SK-N-DZ (cell line): ENCODE measurements around the gene SEMA4D.

ENCODE experiments used
- DNase-seq: peaks from one replicate; pipeline ENCODE4 v3.0.0-alpha.2; 2015; ENCODE audit warnings: low spot score

The SEMA4D gene

GRCh38 chr9:89370593-89370992, 127.3 kb downstream of the SEMA4D start:
- no peak for DNase-seq

DNA sequence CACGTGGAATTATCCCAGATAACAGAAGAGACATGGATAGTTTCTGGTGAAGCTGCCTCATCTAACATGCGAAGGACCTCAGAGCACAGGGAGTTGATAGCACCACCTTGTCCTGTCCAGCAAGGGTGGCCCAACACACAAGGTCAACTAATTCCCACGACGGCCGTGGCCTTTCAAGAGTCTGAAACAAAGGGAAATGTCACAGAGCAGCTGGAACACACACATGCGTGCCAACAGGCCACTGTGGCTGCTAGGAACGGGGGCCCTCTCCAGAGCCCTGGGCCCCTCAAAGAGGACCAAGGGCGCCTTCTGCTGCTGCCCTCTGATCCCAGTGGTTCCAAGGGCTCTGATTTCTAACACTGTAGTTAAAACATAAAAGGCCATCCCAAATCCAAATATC, 128.9 kb downstream of the SEMA4D start:
- no peak for DNase-seq

GRCh38 chr9:89368550-89368949, 129.4 kb downstream of the SEMA4D start:
- no peak for DNase-seq

- no peak for DNase-seq
These were observed 130.0 kb downstream of the SEMA4D start for GRCh38 chr9:89367726-89368437.

DNA sequence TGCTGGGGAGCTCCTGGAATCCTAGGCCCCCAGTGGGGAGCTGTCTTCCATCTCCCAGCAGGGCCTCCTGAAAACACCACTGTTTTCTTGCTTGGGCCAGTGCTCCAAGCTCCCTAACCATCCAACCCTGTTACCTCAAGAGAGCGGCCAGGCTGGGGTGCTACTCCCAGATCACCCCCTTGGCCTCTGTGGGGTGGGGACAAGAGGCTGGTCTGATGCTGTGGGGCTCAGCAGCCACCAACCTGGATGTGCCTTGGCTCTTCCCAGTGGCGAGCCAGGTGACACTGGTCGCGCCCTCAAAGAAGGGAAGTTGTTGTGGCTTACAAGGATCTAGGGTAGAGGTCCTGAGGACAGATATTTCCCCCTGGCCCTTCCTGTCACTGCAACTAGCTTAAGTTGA, 130.6 kb downstream of the SEMA4D start:
- DNase-seq = no peak

- no peak for DNase-seq
These were observed 131.2 kb downstream of the SEMA4D start for GRCh38 chr9:89366711-89367110.

DNA sequence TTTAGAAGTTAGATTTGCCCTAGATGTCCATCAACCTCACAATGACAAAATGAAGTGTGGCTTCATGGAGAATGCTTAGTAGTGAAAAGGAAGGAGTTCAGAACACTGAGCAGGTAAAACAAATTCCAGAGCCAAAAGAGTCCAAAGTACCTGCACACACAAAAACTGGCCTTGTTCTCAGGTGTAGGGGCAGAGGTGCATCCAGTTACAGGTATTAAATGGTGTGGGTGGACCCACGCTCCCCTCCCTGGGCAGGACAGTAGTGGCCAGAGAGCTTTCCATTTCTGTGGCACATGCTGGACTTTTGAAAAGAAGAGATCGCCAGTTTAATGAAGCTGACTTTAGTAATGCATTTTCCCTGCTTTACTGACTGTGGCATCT, 132.4 kb downstream of the SEMA4D start:
- DNase-seq = no peak

- no peak for DNase-seq
These were observed 133.0 kb downstream of the SEMA4D start for GRCh38 chr9:89364666-89365531.

DNA sequence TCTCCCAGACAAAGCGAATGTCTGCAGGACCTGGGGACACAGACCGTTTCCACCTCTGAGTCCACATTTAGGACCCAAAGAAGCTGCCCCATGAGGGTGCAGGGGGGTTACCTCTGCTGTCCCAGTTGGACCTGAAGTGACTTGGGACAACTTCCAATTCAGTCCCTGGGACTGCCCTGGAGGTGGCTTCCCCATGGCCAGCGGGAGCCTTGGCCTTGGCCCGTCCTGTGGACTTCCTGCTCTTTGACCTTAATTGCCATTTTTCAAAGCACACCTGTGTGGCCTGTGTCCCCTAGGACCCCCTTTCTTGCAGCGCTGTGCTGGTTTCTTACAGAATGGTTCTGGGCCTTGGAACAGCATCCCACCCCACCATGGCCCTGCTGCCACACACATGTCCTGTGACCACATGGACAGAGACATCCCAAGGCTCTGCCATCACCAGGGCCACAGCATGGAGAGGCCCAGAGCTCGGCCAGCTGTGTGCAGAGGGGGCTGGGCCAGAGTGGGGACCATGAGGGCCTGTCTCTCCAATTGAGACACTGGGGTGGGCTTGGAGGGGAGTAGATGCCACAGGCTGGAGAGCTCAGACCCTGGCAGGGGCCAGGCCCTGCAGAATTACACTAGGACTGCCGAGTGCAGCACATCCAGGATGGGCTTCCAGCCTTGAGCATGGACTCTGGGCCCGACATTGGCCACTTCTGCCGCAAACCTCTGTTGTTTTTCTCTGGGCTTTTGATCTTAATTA, 133.8 kb downstream of the SEMA4D start:
- DNase-seq = no peak

DNA sequence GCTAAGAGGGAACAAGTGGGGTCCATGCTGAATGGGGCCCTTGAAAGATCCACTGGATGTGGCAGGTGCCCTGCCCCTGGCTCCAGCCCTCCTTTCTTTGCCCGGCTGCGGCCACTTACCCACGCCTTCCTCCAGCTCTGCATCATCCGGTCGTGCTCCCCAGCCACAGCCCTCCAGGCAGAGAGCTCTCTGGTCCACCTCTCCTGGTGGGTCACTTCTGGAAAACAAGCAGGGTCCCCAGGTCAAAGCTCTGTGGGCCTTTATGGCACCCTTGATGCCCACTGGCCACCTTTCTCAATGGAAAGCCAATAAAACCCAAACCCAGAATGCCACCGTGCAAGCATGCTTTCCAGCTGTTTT, 134.6 kb downstream of the SEMA4D start:
- no peak for DNase-seq

- no peak for DNase-seq
These were observed 135.1 kb downstream of the SEMA4D start for GRCh38 chr9:89362647-89363310.

DNA sequence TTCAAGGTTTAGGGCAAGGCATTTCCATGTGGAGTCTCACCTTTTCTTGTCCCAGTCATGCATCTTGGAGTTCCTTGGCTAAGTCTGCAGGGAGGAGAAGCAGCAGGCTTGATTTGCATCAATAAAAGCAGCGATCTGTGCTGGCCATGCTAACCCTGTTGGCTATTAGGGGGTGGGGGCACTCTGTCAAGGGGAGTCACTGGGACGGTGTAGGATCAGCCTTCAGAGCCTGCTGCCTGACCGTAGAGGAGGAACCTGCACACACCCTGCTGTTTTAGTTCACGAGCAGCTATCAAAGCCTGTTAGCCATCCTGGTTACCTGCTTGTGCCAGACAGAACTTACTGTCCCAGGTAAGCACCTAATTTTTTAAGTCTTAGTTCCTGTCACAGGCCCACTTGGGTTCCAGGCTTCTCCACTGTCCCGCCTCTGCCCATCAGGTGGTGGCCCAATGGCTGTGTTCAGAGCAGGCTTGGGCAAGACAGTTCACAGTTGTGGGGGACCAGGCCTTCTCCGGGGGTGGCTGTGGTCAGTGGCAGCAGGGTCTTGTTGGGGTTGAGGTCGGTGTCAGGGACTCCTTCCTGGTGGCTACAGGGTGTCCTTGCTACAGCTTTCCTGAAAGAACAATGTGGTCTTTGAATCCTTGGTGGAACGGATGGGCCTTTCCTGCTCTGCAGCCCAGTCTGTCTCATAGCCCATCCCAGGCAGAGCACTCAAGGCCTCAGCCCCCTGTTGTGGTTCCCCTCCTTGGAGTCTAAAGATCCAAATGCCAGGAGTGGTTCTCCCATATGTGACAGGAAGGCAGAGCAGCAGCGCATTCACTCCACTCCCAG, 135.9 kb downstream of the SEMA4D start:
- DNase-seq = no peak

GRCh38 chr9:89361031-89361430, 136.9 kb downstream of the SEMA4D start:
- no peak for DNase-seq

- DNase-seq = no peak
These were observed 137.4 kb downstream of the SEMA4D start for GRCh38 chr9:89360465-89360864.

GRCh38 chr9:89359751-89360261, 138.1 kb downstream of the SEMA4D start:
- no peak for DNase-seq

DNA sequence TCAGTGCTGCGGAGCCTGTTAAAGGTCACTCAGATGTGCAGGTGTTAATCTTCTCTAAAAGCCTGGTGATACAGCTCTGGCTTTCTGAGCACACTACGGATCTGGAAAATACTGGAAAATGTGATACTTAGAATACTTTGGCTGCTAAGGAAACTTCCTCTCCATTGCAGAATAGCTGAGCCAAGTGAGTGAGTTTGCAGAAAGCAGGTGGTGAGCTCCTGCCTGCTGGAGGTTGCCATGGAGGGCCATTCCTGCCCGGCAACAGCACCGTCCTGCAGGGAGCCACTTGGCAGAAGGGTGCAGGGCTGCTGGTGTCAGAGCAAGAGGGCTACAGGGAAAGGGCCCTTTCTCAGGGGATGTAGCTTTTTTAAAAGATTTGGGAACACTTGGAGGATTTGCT, 138.9 kb downstream of the SEMA4D start:
- DNase-seq = no peak

DNA sequence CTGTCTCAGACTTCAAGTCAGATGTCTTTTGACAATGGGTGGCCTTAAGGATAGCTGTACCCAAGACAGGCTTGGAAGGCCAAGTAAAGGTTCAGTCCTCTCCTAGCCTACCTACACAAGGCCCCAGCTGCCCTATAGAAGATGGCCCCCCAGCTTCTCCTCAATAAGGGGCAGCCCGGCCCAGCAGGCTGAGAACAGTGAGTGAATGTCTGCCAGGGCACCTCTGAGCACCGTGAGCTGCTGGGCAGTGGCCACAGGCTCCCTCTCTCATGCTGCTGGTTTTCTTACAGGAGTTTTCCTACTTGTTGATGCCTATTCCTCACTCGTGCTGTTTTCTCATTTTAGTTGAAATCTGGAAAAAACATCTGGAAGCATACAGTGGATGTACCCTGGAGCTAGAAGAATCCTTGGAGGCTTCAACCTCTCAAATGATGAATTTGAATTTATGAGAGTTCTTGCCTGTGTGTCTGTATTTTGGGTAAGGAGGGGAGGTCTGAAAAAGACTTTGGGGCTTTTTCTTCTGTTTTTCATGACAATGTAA, 139.5 kb downstream of the SEMA4D start:
- no peak for DNase-seq

DNA sequence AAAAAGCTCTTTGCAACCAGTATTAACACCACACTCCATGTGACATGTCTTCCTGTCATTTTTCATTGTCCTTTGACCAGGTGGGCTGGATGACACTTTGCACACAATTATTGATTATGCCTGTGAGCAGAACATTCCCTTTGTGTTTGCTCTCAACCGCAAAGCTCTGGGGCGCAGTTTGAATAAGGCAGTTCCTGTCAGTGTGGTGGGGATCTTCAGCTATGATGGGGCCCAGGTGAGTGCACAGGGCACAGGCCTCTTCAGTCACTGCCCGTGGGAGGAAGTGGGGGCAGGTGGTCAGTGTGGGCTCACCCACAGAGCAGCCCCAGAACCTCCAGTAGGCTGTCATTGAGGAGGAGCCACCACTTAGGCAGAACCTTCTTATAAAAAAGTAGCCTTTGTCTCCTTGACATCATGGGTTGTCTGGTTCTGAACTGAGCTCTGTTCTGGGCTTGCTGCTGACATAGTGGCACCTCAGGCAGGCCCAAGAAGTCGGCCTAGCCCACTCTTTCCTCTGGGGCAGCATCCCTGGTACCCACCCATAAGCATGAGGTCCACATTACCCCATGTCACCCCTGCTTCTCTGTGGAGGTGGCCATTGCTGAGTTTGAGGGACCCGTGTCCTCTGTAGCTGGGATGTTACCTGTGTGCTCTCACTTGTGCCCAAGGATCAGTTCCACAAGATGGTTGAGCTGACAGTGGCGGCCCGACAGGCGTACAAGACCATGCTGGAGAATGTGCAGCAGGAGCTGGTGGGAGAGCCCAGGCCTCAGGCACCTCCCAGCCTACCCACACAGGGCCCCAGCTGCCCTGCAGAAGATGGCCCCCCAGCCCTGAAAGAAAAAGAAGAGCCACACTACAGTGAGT, 140.3 kb downstream of the SEMA4D start:
- DNase-seq = no peak

DNA sequence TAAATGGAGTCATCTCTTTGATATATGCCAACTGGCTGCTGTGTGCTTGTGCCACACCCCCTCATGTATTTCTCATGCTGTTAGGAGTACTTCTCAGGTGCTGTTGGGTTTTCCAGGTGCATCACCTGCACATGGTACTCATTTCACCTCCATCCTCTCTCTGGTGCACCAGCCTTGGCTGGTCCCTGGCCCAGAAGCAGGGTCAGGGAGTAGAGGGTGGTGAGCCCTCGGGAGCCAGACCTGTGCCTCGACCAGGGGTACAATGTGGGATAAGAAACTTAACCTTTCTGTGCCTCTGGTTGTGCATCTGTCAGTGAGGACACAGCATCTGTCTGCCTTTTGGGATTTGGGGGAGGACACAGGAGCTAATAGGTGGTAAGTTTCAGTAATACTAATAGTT, 141.1 kb downstream of the SEMA4D start:
- DNase-seq = no peak

DNA sequence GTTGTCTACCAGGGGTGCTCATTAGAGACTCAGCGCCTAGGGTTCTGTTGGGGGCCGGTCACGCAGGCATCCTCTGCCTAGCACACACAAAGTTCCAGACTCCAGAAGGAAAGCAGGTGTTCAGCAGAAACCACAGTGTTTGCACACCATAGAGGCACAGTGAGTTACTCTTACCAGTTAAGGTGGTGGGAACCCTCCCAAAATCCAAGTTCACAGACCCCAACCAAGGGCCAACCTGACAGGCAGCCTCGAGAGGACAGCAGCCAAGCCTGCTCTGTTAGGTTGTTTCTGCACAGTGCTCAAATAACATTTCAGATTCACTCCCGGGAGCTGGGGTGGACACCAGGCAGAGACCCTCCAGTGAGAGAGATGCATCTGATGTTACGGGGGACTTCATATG, 143.4 kb downstream of the SEMA4D start:
- no peak for DNase-seq
